GM12874 (cell line): ENCODE results near the gene SFTPA1.

ENCODE experiments used
- CTCF ChIP-seq: IDR thresholded peaks from 2 replicates; pipeline ENCODE4 v1.5.1; 2011; ENCODE audit warnings: low read depth, mild to moderate bottlenecking, control low read depth, low read length, moderate library complexity; ENCODE audit not compliant: insufficient read depth

The SFTPA1 gene

GRCh38 chr10:79583488-79584024, 27.2 kb upstream of the SFTPA1 start:
- TF ChIP-seq CTCF, result no peak

- no peak for TF ChIP-seq CTCF
These were observed 24.7 kb upstream of the SFTPA1 start for GRCh38 chr10:79585870-79586527.

GRCh38 chr10:79586933-79587332, 23.8 kb upstream of the SFTPA1 start:
- no peak for TF ChIP-seq CTCF

GRCh38 chr10:79588800-79589199, 21.9 kb upstream of the SFTPA1 start:
- no peak for TF ChIP-seq CTCF

GRCh38 chr10:79593377-79593776, 17.4 kb upstream of the SFTPA1 start:
- no peak for TF ChIP-seq CTCF

GRCh38 chr10:79595510-79595909, 15.2 kb upstream of the SFTPA1 start:
- no peak for TF ChIP-seq CTCF

GRCh38 chr10:79601939-79602338, 8.8 kb upstream of the SFTPA1 start:
- TF ChIP-seq CTCF, result no peak
